ENCODE data around the gene LHX6. TPM values are rescaled to one million over a fixed set of nuclear protein-coding genes. Genes with fewer than 3 reads are reported as not detected.

Gene LHX6
- total and polyA plus RNA-seq, 2 of the 8 experiments (the other 6 are each of a cell fraction or from before 2014, with no cell fraction given) = 0.92 to 1.2 TPM

DNA sequence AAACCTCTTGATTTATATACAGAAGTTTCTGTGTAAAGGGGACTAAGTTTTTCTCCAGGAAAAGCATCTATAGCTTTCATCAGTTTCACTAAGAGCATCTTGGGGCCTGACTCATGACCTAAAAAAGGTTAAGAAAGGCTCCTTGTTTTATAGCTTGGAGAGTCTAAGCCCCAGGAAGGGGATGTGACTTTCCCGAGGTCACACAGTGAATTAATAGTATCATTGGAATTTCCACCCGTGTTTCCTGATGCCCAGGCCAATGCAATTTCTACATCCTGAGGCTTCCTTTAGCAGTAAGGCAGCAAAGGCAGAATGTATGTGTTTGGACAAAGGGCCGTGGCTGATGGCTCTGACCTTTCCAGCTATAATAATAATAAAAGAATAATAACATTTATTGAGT, 60.4 kb downstream of the LHX6 start:
- H2BK12ac ChIP-seq (ENCODE audit: low read depth, low read length) = no peak overlapping the region
- no peak overlapping the region for H2BK120ac ChIP-seq (replicated peaks; ENCODE audit: low read depth, low read length)
- H3K4me2 ChIP-seq (ENCODE audit: insufficient read depth in 1 of 2, low read depth in 2 of 2, low read length in 2 of 2) = no peak overlapping the region
- H3K23me2 ChIP-seq (ENCODE audit: low read depth, low read length) = no peaks in the 10 kb centered on the region; the same call in 1 of the 2 replicates
- H3K79me2 ChIP-seq (ENCODE audit: control insufficient read depth in 1 of 2, insufficient read depth in 2 of 2, low read length in 2 of 2) = no peaks in the 10 kb centered on the region
- H3K79me1 ChIP-seq (ENCODE audit: low read depth, low read length) = no peaks in the 10 kb centered on the region
- no peak overlapping the region for H3K4me3 ChIP-seq (ENCODE audit: extremely low read depth in 1 of 4, insufficient read depth in 2 of 4, low read depth in 3 of 4, low read length in 4 of 4)
- no peak overlapping the region for H2BK15ac ChIP-seq (ENCODE audit: low read length)
- H3K18ac ChIP-seq (ENCODE audit: extremely low read depth, low read length) = no peak overlapping the region
- no peaks in the 10 kb centered on the region for H3K4me1 ChIP-seq (replicated peaks in 1 of 4; ENCODE audit: control insufficient read depth in 3 of 4, insufficient read depth in 4 of 4, low read length in 3 of 4)
- H3K27ac ChIP-seq (ENCODE audit: low read depth, low read length) = no peak overlapping the region
- no peak overlapping the region for H3K14ac ChIP-seq (ENCODE audit: insufficient read length)
- H3K56ac ChIP-seq (replicated peaks; ENCODE audit: insufficient read length, low read depth, low read length) = no peak overlapping the region
- H4K5ac ChIP-seq (ENCODE audit: insufficient read length, low read depth, low read length) = no peak overlapping the region
- H2BK20ac ChIP-seq (ENCODE audit: low read length) = no peak overlapping the region
- no peak for DNase-seq (ENCODE audit: low read depth in 1 of 2, low spot score in 2 of 2)
- H4K91ac ChIP-seq (replicated peaks; ENCODE audit: insufficient read length, low read length) = no peak overlapping the region
- H2AK5ac ChIP-seq (ENCODE audit: low read depth, low read length) = no peak overlapping the region
- no peak overlapping the region for H4K8ac ChIP-seq (ENCODE audit: extremely low read depth, insufficient read depth, low read length)
- WGBS, 2 experiments (ENCODE audit: extremely low coverage in 1 of 2, insufficient coverage in 1 of 2, insufficient read length in 1 of 2, insufficient replicate concordance in 2 of 2, low coverage in 1 of 2, low lambda C conversion rate in 2 of 2, missing lambda C conversion rate in 1 of 2) = 82% methylated on average over 3 of the region's 3 CpGs; no CpG with 5 or more reads in 1 of the 2 experiments
- no peak overlapping the region for H2AFZ ChIP-seq (ENCODE audit: low read length)
- FAIRE-seq = no peak
- no peaks in the 10 kb centered on the region for H3K9me3 ChIP-seq (ENCODE audit: insufficient read depth in 2 of 2, low read depth in 1 of 2, low read length in 1 of 2)
- H3K9ac ChIP-seq (replicated peaks in 1 of 4; ENCODE audit: extremely low read depth in 1 of 4, low read depth in 3 of 4, low read length in 3 of 4) = no peak overlapping the region
- no peak overlapping the region for H3K23ac ChIP-seq (ENCODE audit: insufficient read length)
- H3K36me3 ChIP-seq (ENCODE audit: control insufficient read depth in 2 of 4, insufficient read depth in 4 of 4, low read length in 3 of 4) = no peaks in the 10 kb centered on the region
- H4K20me1 ChIP-seq (replicated peaks in 1 of 2; ENCODE audit: control insufficient read depth in 1 of 2, insufficient read depth in 2 of 2, low read length in 2 of 2) = no peaks in the 10 kb centered on the region
- H3K27me3 ChIP-seq (replicated peaks in 1 of 4; ENCODE audit: control insufficient read depth in 3 of 4, extremely low read depth in 1 of 4, insufficient read depth in 3 of 4, low read length in 3 of 4) = peaks cover 0 to 3% (median 0%) of the 10 kb centered on the region in 4 experiments; a peak in 2 of 7 replicates
- ChIA-PET POLR2A (ENCODE audit: partially characterized antibody) (no interaction called here), CTCF (ENCODE audit: partially characterized antibody) (interaction anchor here (4.4 kb wide), 1 partner anchor 9 kb away, joined by 25 read pairs; the partner anchor contains the start of genes MORN5 and NDUFA8)
- H2BK5ac ChIP-seq (ENCODE audit: low read depth, low read length) = no peak overlapping the region
- H3K4ac ChIP-seq (replicated peaks; ENCODE audit: insufficient read length, low read depth, low read length) = no peak overlapping the region
- TF ChIP-seq KDM4A (IDR thresholded peaks at IDR 0.05; ENCODE audit: low read depth, low read length, severe bottlenecking) = no peak
